Measurements from ENCODE around the gene MAST4.

DNA sequence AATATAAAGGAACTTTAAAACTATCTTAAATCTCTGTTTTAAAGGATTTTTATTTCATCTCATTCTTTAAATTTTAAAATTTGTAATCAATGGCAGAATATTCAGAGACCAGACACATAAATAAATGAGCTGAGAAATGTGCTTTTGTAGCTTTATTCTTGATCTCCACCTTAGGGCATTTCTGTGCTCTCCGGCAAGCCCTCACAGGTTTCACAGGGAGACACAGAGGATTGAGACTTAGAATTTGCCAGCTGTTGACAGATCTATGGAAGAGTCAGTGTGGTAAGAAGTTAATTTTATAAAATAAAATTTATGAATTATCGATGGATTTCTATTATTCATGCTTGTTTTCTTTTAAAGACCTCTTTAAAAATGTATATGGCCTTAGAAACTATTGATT, 393.6 kb downstream of the MAST4 start:
- TF ChIP-seq CTCF (IDR thresholded peaks at IDR 0.05; ENCODE audit: low read depth, low read length, poor library complexity, severe bottlenecking) = no peak
- no peak for TF ChIP-seq EZH2phosphoT487 (IDR thresholded peaks at IDR 0.05; ENCODE audit: borderline replicate concordance, low read length)

Data from DOHH2 (cell line).